H1 (cell line): ENCODE measurements around the gene JAKMIP3.

Experiments
- BRCA1 ChIP-seq: IDR thresholded peaks from 2 replicates; pipeline ENCODE4 v1.6.1; 2012; ENCODE audit warnings: low read depth, low read length, improper control_type of control experiment
- EP300 ChIP-seq, 2 experiments: IDR thresholded peaks; 1 replicate in 1 of 2; 2 replicates in 1 of 2; pipeline ENCODE4 v1.6.1; 2011 to 2012; ENCODE audit warnings: low read depth in 2 of 2, low read length in 2 of 2, mild to moderate bottlenecking in 2 of 2, borderline replicate concordance in 1 of 2, inconsistent platforms in 1 of 2, moderate library complexity in 1 of 2
- EZH2 ChIP-seq: fragments of 200-600 bp; sonication (generic); IDR thresholded peaks from 2 replicates; pipeline ENCODE4 v1.7.1; 2012; ENCODE audit warnings: low read depth, mild to moderate bottlenecking, moderate library complexity, low read length, inconsistent platforms; ENCODE audit not compliant: severe bottlenecking
- GABPA ChIP-seq: IDR thresholded peaks from 2 replicates; pipeline ENCODE4 v1.6.1; 2011; ENCODE audit warnings: mild to moderate bottlenecking, low read length, moderate library complexity, borderline replicate concordance; ENCODE audit not compliant: insufficient read depth
- GTF2F1 ChIP-seq: IDR thresholded peaks from 2 replicates; pipeline ENCODE4 v1.6.1; 2012; ENCODE audit warnings: low read depth, low read length, improper control_type of control experiment, borderline replicate concordance
- KDM4A ChIP-seq: IDR thresholded peaks from one replicate; pipeline ENCODE4 v1.7.1; 2012; ENCODE audit warnings: low read depth, mild to moderate bottlenecking, moderate library complexity, low read length, inconsistent platforms; ENCODE audit not compliant: severe bottlenecking
- POLR2A ChIP-seq, 2 experiments: IDR thresholded peaks; 1 replicate in 1 of 2; 2 replicates in 1 of 2; pipeline ENCODE4 v1.6.1; 2011; ENCODE audit warnings: low read depth in 2 of 2, low read length in 2 of 2, mild to moderate bottlenecking in 2 of 2; ENCODE audit errors: control extremely low read depth in 1 of 2
- RAD21 ChIP-seq, 2 experiments: IDR thresholded peaks in 1 of 2; conservative IDR thresholded peaks in 1 of 2; 2 replicates each; pipeline ENCODE4 v1.6.1; 2011; ENCODE audit warnings: low read depth in 2 of 2, low read length in 2 of 2, improper control_type of control experiment in 1 of 2, inconsistent platforms in 1 of 2, mild to moderate bottlenecking in 1 of 2, moderate library complexity in 1 of 2
- SIX5 ChIP-seq: IDR thresholded peaks from 2 replicates; pipeline ENCODE4 v1.6.1; 2011; ENCODE audit warnings: mild to moderate bottlenecking, low read depth, low read length
- ZNF274 ChIP-seq: IDR thresholded peaks from 2 replicates; pipeline ENCODE4 v1.7.0; 2012; ENCODE audit warnings: low read length, borderline replicate concordance; ENCODE audit errors: extremely low read depth
- TF ChIP-seq, protein P1 (sequence below), 3 experiments: IDR thresholded peaks; 1 replicate in 2 of 3; 2 replicates in 1 of 3; pipeline versions ENCODE4 v1.5.1 to v1.6.1; 2011; ENCODE audit warnings: low read length in 3 of 3, mild to moderate bottlenecking in 3 of 3, inconsistent platforms in 2 of 3, low read depth in 1 of 3, moderate library complexity in 1 of 3; ENCODE audit not compliant: insufficient read depth in 1 of 3; ENCODE audit errors: control extremely low read depth in 1 of 3
- TF ChIP-seq, protein P2 (sequence below): IDR thresholded peaks from 2 replicates; pipeline ENCODE4 v1.6.1; 2012; ENCODE audit warnings: inconsistent platforms
- TF ChIP-seq, protein P3 (sequence below): IDR thresholded peaks from 2 replicates; pipeline ENCODE4 v1.6.1; 2012; ENCODE audit warnings: low read length, inconsistent platforms

DNA sequence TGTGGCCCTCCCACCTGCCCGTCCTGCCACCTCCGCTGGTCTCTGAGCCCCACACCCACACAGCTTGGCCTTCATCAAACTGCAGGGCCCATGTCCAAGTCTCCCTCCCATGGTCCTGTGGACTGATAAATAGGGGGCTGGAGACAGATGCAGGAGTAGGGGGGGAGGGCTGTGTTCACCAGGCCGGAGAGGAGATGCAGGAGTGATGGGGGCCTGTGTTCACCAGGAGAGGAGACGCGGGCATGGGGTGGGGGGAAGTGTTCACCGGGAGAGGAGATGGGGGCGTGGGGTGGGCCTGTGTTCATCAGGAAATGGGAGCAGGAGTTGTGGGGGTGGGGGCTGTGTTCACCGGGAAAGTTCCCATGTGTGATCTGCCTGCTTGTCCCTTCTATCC, 37.0 kb downstream of the JAKMIP3 start:
- TF ChIP-seq, protein P1, sequence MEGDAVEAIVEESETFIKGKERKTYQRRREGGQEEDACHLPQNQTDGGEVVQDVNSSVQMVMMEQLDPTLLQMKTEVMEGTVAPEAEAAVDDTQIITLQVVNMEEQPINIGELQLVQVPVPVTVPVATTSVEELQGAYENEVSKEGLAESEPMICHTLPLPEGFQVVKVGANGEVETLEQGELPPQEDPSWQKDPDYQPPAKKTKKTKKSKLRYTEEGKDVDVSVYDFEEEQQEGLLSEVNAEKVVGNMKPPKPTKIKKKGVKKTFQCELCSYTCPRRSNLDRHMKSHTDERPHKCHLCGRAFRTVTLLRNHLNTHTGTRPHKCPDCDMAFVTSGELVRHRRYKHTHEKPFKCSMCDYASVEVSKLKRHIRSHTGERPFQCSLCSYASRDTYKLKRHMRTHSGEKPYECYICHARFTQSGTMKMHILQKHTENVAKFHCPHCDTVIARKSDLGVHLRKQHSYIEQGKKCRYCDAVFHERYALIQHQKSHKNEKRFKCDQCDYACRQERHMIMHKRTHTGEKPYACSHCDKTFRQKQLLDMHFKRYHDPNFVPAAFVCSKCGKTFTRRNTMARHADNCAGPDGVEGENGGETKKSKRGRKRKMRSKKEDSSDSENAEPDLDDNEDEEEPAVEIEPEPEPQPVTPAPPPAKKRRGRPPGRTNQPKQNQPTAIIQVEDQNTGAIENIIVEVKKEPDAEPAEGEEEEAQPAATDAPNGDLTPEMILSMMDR (IDR thresholded peaks at IDR 0.05; ENCODE audit: control extremely low read depth in 1 of 3, insufficient read depth in 1 of 3, low read depth in 1 of 3, low read length in 3 of 3) = no peak
- TF ChIP-seq GABPA (no peak), EZH2 (no peak), POLR2A (IDR thresholded peaks at IDR 0.05; ENCODE audit: control extremely low read depth in 1 of 2, low read depth in 2 of 2, low read length in 2 of 2) (no peak), RAD21 (IDR thresholded peaks at IDR 0.05 in 1 of 2, conservative IDR thresholded peaks at IDR 0.05 in 1 of 2; ENCODE audit: low read depth in 2 of 2, low read length in 2 of 2) (no peak), EP300 (IDR thresholded peaks at IDR 0.05; ENCODE audit: borderline replicate concordance in 1 of 2, low read depth in 2 of 2, low read length in 2 of 2) (no peak), ZNF274 (no peak), BRCA1 (no peak), KDM4A (no peak), SIX5 (no peak), GTF2F1 (no peak)
- TF ChIP-seq, protein P2, sequence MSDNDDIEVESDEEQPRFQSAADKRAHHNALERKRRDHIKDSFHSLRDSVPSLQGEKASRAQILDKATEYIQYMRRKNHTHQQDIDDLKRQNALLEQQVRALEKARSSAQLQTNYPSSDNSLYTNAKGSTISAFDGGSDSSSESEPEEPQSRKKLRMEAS = no peak
- TF ChIP-seq, protein P3, sequence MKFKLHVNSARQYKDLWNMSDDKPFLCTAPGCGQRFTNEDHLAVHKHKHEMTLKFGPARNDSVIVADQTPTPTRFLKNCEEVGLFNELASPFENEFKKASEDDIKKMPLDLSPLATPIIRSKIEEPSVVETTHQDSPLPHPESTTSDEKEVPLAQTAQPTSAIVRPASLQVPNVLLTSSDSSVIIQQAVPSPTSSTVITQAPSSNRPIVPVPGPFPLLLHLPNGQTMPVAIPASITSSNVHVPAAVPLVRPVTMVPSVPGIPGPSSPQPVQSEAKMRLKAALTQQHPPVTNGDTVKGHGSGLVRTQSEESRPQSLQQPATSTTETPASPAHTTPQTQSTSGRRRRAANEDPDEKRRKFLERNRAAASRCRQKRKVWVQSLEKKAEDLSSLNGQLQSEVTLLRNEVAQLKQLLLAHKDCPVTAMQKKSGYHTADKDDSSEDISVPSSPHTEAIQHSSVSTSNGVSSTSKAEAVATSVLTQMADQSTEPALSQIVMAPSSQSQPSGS = no peak
